Vagina (tissue), 2 donors: ENCODE measurements around the gene CDC42.

ENCODE experiments used
- POLR2A ChIP-seq, 2 donors: fragments of 450-650 bp; IDR thresholded peaks; one replicate each; pipeline ENCODE4 v1.6.1; 2017; ENCODE audit warnings: antibody characterized with exemption in 2 of 2, mild to moderate bottlenecking in 2 of 2, moderate library complexity in 2 of 2
- POLR2AphosphoS5 ChIP-seq, 2 donors: sonication (generic); formaldehyde crosslinking; IDR thresholded peaks; one replicate each; pipeline ENCODE4 v1.9.0; 2017; ENCODE audit warnings: antibody characterized with exemption in 2 of 2, mild to moderate bottlenecking in 2 of 2, low read depth in 1 of 2; ENCODE audit not compliant: insufficient read depth in 1 of 2
- TF ChIP-seq, protein P1 (sequence below), 3 experiments: fragments of 450-650 bp in 2 of 3; fragments of 200-600 bp in 1 of 3; sonication (generic) in 1 of 3; IDR thresholded peaks; one replicate each; pipeline ENCODE4 v1.5.1; 2017 to 2019; ENCODE audit warnings: antibody characterized with exemption in 3 of 3, mild to moderate bottlenecking in 2 of 3, moderate library complexity in 2 of 3

DNA sequence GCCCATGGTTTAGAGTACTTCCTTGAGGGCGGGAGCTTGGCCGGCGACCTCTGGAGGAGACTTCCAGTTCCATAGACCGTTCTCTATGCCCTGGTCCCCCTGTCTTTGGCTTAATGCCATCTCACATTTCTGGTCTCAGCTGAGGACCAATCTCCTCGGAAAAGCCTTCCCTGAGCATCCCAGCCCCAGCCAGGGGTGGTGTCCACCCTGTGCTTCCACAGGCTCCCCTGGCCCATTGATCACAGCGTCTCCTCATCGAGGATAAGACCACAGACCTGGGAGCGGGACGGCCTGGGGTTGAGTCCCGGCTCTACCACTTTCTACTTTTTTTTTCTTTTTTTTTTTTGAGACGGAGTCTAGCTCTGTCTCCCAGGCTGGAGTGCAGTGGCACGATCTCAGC is 75.9 kb downstream of the CDC42 start:
- no peak for TF ChIP-seq POLR2AphosphoS5 (IDR thresholded peaks at IDR 0.05; ENCODE audit: insufficient read depth in 1 of 2, low read depth in 1 of 2)
- TF ChIP-seq, protein P1, sequence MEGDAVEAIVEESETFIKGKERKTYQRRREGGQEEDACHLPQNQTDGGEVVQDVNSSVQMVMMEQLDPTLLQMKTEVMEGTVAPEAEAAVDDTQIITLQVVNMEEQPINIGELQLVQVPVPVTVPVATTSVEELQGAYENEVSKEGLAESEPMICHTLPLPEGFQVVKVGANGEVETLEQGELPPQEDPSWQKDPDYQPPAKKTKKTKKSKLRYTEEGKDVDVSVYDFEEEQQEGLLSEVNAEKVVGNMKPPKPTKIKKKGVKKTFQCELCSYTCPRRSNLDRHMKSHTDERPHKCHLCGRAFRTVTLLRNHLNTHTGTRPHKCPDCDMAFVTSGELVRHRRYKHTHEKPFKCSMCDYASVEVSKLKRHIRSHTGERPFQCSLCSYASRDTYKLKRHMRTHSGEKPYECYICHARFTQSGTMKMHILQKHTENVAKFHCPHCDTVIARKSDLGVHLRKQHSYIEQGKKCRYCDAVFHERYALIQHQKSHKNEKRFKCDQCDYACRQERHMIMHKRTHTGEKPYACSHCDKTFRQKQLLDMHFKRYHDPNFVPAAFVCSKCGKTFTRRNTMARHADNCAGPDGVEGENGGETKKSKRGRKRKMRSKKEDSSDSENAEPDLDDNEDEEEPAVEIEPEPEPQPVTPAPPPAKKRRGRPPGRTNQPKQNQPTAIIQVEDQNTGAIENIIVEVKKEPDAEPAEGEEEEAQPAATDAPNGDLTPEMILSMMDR (IDR thresholded peaks at IDR 0.05), result no peak
- TF ChIP-seq POLR2A (IDR thresholded peaks at IDR 0.05), result no peak
